Stimulated activated CD8-positive, alpha-beta memory T cell treated with anti-CD3 and anti-CD28 coated beads, Interleukin-4, amount 100 ng/mL, for 48 hours (primary cell): ENCODE measurements around the gene CHAD.
A peak's percentile ranks its signal among the peaks of the same experiment; 100 is the strongest.
"Not testable (repeated sequence)": the region's sequence is repeated elsewhere in the genome, so short reads cannot be mapped to it uniquely, and the experiment has no call there.

Experiments
- DNase-seq: peaks from one replicate; pipeline ENCODE4 v3.0.0-alpha.2; 2020

Gene CHAD

DNA sequence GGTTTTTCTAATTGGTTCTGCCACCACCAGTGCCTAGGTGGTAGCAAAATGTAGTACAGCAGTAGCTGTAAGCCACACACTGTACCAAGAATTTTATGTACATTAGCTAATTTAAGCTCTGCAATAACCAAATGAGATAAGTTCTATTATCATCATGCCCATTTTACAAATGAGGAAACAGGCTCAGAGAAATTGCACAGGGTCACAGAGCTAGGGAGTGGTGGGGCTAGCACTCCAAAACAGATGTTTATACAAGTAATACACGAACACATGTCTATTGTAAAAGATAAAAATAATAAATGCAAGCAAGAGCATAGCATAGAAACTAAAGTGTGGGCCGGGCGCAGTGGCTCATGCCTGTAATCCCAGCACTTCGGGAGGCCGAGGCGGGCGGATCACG, 23.5 kb upstream of the CHAD start:
- DNase-seq, result no peak

- no peak for DNase-seq
These were observed 22.8 kb upstream of the CHAD start for GRCh38 chr17:50491505-50491904.

DNA sequence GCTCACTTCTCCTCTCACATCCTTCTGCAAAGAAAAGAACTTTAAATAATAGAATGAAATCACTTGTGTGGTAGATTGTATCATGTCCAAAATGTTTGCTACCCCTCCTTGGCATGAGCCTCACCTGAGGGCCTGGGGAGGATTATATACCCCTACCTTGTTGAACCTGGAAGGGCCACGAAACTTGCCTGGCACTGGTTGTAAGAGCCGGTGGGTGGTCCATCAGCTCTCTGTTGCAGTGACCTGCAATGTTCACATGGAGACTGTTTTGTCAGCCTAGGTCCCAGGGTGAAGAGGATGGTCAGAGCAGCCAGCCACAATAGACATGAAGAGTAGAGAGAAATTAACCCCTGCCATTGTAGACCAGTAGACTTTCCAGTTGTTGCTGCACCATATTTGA, 20.2 kb upstream of the CHAD start:
- DNase-seq, result no peak

- DNase-seq, result no peak
These were observed 18.8 kb upstream of the CHAD start for GRCh38 chr17:50487213-50488096.

- no peak for DNase-seq
These were observed 15.9 kb upstream of the CHAD start for GRCh38 chr17:50484386-50485155.

DNA sequence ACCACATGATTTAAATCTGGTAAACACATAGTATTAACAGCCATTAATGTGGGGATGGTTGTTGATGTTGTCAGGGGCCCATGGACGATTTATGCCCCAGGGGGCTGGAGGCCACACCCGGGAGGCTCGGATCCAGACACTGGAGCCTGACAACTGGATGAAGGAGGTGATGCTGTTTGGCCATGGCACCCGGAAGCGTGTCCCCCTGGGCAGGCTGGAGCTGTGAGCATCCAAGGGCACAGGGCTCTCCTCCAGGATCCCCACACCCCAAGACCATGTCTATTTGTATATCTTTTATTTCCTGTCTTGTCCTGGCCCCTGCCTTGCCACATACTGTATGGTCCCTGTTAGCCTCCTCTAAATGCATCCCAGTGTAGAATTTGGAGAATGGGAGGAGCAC, 14.6 kb upstream of the CHAD start:
- DNase-seq, result no peak

DNA sequence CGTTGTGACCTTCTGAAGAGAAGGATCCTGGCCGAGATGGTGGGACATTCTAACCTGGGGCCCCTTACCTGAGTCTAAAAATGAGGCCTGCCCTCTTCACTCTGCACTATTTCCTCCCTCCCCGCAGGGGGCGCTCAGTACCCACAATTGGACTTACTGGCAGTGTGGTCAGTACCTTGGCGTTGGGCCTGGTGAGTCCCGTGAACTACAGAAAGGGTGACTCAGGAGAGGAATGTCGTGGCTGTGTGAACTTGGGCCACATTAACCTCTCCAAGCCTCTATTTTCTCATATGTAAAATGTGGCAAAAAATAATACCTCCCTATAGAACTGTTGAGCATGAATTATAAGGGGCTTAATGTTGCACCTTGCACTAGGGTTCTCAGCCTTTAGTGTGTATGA, 13.8 kb upstream of the CHAD start:
- DNase-seq, result peak; percentile 89

- no peak for DNase-seq
These were observed 13.4 kb upstream of the CHAD start for GRCh38 chr17:50482110-50482509.

DNA sequence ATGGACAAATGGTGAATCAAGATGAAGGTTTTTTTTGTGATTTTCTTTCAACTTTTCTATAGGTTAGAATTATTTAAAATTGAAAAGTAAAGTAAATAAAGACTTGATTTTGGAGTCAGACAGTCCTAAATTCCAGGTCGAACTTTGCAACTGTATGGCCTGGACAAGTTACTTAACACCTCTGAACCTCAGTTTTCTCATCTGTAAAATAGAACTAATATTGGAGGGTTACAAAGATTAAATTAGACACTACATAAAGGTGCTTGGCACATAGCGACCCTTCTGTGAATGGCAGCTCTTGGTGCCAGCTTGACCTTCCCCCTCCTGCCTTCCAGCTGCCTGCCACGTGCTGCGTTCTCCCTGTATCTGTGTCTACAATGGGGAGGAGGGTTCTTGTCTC, 13.0 kb upstream of the CHAD start:
- DNase-seq, result no peak

- DNase-seq, result no peak
These were observed 12.3 kb upstream of the CHAD start for GRCh38 chr17:50480854-50481490.

- no peak for DNase-seq
These were observed 11.6 kb upstream of the CHAD start for GRCh38 chr17:50480142-50480764.

DNA sequence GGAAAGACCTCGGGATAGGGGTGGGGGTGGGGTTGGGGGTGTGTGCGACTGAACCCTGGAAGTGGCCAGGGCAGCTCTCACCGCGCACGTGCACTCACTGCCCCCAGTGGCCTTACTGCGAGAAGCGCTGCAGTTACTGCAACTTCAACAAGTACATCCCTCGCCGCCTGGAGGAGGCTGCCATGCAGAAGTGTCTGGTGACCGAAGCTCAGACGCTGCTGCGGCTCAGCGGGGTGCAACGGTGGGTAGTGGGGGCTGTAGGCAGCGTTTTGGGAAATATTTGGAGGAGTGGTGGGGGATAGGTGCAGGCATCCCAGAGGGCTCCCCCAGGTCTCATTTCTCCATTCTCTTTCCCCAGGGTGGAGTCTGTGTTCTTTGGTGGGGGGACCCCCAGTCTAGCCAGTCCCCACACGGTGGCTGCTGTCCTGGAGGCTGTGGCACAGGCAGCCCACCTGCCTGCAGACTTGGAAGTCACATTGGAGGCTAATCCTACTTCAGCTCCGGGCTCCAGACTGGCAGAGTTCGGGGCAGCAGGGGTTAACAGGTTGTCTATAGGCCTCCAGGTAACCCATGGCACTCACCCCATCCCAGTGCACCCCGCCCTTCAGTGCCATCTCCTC, 11.0 kb upstream of the CHAD start:
- peak; percentile 76 for DNase-seq

- DNase-seq, result peak; percentile 86
These were observed 10.0 kb upstream of the CHAD start, which contains the start of gene RSAD1 for GRCh38 chr17:50478391-50479381. RSAD1 (plus strand) TSS chr17:50478860; CDS start chr17:50478885, 25 bp downstream.

GRCh38 chr17:50477976-50478375, 9.3 kb upstream of the CHAD start:
- DNase-seq, result no peak

DNA sequence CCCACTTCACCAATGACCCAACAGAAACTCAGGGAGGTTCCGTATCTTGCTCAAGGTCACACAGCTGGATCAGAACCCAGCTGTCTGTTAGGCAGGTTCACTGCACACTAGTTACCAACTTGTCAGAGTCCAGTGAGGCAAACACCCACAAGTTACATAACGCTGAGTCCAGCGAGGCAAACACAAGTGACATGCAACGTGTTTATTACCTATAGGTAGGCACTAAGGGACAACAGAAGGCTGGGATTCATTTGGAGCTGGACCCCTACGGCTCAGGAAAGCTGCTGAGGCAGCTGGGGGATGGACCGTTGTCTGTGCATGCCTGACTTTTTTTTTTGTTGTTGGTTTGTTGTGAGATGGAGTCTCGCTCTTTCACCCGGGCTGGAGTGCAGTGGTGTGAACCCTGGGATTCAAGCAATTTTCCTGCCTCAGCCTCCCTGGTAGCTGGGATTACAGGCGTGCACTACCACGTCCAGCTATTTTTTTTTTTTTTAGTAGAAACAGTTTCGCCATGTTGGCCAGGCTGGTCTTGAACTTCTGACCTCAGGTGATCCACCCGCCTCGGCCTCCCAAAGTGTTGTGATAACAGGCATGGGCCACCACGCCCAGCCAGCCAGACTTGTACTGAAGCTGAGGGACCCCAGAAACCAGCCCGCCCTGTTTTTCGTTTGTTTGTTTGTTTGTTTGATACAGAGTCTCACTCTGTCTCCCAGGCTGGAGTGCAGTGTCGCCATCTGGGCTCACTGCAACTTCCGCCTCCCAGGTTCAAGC, 8.1 kb upstream of the CHAD start:
- no peak for DNase-seq

- not testable (repeated sequence) for DNase-seq
These were observed 7.3 kb upstream of the CHAD start for GRCh38 chr17:50475775-50476544.

- DNase-seq, result no peak
These were observed 6.7 kb upstream of the CHAD start for GRCh38 chr17:50475362-50475761.

DNA sequence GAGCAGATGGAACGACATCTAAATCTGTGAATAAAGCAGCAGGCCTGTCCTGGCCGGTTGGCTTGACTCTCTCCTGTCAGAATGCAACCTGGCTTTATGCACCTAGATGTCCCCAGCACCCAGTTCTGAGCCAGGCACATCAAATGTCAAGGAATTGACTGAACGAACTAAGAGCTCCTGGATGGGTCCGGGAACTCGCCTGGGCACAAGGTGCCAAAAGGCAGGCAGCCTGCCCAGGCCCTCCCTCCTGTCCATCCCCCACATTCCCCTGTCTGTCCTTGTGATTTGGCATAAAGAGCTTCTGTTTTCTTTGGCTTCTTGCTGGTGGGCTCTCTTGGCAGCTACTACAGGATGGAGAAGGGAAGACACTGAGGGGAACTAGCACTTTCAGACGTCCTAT, 5.8 kb upstream of the CHAD start:
- DNase-seq, result no peak

GRCh38 chr17:50473901-50474300, 5.2 kb upstream of the CHAD start:
- DNase-seq, result no peak

GRCh38 chr17:50472761-50473161, 4.1 kb upstream of the CHAD start:
- not testable (repeated sequence) for DNase-seq
